ENCODE results near the gene MYL6.

MYL6 gene

DNA sequence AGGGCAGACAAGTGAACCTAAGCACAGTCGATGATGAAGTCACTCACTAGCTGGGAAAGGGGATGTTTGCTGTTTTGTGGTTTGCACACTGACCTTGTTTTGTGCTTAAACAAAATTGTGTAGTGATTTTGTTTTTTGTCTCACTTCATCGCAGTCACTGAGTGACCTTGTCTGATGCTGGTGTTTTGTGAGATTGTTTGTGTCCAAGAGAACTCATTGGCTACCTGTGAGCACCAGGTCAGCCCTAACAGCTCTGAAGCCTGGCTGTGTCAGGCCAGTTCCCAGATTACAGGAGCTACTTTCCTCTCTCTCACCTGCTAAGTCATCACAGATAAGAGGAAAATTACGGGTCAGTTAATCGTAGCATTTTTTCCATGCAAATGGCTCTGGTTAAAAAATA, 34.0 kb upstream of the MYL6 start:
- peak overlapping the region; percentile 33 for H3K4me3 ChIP-seq (ENCODE audit: low read depth, low read length)
- no peak overlapping the region for H3K27ac ChIP-seq
- H3K4me1 ChIP-seq: peaks cover 18% of the 10 kb centered on the region
- no peak overlapping the region for H2AFZ ChIP-seq
- no peaks in the 10 kb centered on the region for H3K79me2 ChIP-seq
- no peaks in the 10 kb centered on the region for H3K36me3 ChIP-seq (ENCODE audit: control insufficient read depth, insufficient read depth, low read length)
- no peaks in the 10 kb centered on the region for H3K9me3 ChIP-seq (ENCODE audit: control insufficient read depth, low read length)
- H3K4me2 ChIP-seq (ENCODE audit: low read length): peak overlapping the region; percentile 9
- no peak overlapping the region for H3K9ac ChIP-seq
- no peak for TF ChIP-seq CTCF (IDR thresholded peaks at IDR 0.05)
- no peaks in the 10 kb centered on the region for H3K27me3 ChIP-seq (ENCODE audit: control insufficient read depth, insufficient read depth, low read length)

DNA sequence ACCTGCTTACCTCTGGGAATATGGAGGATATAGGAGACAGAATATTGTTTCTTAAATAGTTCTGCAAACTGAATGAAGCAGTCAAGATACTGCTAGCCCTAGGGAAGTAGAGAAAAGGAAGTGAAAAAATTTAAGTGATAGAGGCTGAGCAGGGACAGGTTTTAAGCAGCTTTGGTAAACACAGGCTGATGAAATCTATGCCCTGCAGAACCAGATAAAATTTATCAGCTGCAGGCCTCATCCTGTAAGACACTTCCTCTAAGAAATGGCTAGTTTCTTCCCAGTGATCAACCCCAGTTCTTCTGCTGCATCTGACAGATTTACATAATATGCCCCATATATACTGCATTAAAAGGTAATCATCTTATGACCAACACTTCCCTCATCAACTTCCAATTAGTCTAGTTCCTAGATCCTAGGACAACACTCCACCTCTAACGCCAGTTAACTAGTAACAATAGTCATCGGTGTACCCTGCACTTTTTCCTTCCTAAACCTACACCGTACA, 31.4 kb upstream of the MYL6 start:
- Histone ChIP-seq H3K9me3 (ENCODE audit: control insufficient read depth, low read length) (no peaks in the 10 kb centered on the region), H3K4me1 (peaks cover 17% of the 10 kb centered on the region), H3K36me3 (ENCODE audit: control insufficient read depth, insufficient read depth, low read length) (no peaks in the 10 kb centered on the region), H3K9ac (no peak overlapping the region), H3K79me2 (no peaks in the 10 kb centered on the region), H3K4me2 (ENCODE audit: low read length) (peak overlapping the region; percentile 48), H2AFZ (peak overlapping the region; percentile 66), H3K4me3 (ENCODE audit: low read depth, low read length) (peak overlapping the region; percentile 22), H3K27ac (peak overlapping the region; percentile 76), H3K27me3 (ENCODE audit: control insufficient read depth, insufficient read depth, low read length) (no peaks in the 10 kb centered on the region)
- TF ChIP-seq CTCF (IDR thresholded peaks at IDR 0.05): no peak

- peaks cover 17% of the 10 kb centered on the region for H3K4me1 ChIP-seq
These were observed 30.7 kb upstream of the MYL6 start for GRCh38 chr12:56127485-56127887.

DNA sequence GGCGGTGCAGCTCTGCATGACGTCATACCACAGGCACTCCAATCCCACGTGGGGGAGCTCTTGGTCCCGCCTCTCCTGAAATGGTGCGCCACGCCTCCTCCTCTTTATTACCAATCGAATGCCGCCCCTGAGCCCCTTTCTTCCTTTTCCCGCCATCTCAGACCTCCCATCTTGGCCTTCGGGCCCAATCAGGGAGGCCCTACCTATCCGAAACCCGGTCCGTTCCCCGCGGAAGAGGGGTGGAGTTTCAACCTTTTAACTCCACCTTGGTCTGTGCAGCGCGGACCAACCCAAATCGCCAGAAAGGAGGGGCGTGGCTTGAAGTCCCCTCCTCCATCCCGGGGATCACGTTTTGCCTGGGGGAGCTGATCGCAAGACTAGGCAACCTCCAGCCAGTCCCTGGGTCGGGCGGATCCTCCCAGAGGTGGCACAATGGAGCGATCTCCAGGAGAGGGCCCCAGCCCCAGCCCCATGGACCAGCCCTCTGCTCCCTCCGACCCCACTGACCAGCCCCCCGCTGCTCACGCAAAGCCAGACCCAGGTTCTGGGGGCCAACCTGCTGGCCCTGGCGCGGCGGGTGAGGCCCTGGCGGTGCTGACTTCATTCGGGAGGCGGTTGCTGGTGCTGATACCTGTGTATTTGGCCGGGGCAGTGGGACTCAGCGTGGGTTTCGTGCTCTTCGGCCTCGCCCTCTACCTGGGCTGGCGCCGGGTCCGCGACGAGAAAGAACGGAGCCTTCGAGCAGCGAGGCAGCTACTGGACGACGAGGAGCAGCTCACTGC, 30.1 kb upstream of the MYL6 start, which contains the start of gene ESYT1:
Gene ESYT1, plus strand, starts transcription at position 380 of the 782 bp plus-strand sequence. Its CDS starts 53 bp downstream, at position 433.
- no peak for TF ChIP-seq CTCF (IDR thresholded peaks at IDR 0.05)
- peak within 1 kb of the TSS; percentile 90 for H3K4me2 ChIP-seq (ENCODE audit: low read length)
- no peaks in the 10 kb centered on the region for H3K36me3 ChIP-seq (ENCODE audit: control insufficient read depth, insufficient read depth, low read length)
- no peaks in the 10 kb centered on the region for H3K27me3 ChIP-seq (ENCODE audit: control insufficient read depth, insufficient read depth, low read length)
- H3K4me1 ChIP-seq: peaks cover 17% of the 10 kb centered on the region
- H3K27ac ChIP-seq: peak within 1 kb of the TSS; percentile 57
- H2AFZ ChIP-seq: peak within 1 kb of the TSS; percentile 72
- H3K9me3 ChIP-seq (ENCODE audit: control insufficient read depth, low read length): no peaks in the 10 kb centered on the region
- H3K9ac ChIP-seq: no peak within 1 kb of the TSS
- no peaks in the 10 kb centered on the region for H3K79me2 ChIP-seq
- peak within 1 kb of the TSS; percentile 82 for H3K4me3 ChIP-seq (ENCODE audit: low read depth, low read length)

More at GRCh38 chr12:56127485-56127887, 30.7 kb upstream of the MYL6 start:
- TF ChIP-seq CTCF (IDR thresholded peaks at IDR 0.05): no peak
- H3K36me3 ChIP-seq (ENCODE audit: control insufficient read depth, insufficient read depth, low read length): no peaks in the 10 kb centered on the region
- H3K4me2 ChIP-seq (ENCODE audit: low read length): peak overlapping the region; percentile 90
- H3K27me3 ChIP-seq (ENCODE audit: control insufficient read depth, insufficient read depth, low read length): no peaks in the 10 kb centered on the region
- no peaks in the 10 kb centered on the region for H3K79me2 ChIP-seq
- peak overlapping the region; percentile 82 for H3K4me3 ChIP-seq (ENCODE audit: low read depth, low read length)
- H2AFZ ChIP-seq: no peak overlapping the region
- H3K9ac ChIP-seq: no peak overlapping the region
- peak overlapping the region; percentile 55 for H3K27ac ChIP-seq
- no peaks in the 10 kb centered on the region for H3K9me3 ChIP-seq (ENCODE audit: control insufficient read depth, low read length)

Measured in parathyroid adenoma (tissue), 2 donors.